K562 (cell line): ENCODE data around the gene LUZP1. TPM values are rescaled to one million over a fixed set of nuclear protein-coding genes. Genes with fewer than 3 reads are reported as not detected.

Source experiments
- ARNT ChIP-seq, 2 experiments: fragments of 450-650 bp; IDR thresholded peaks; 2 replicates each; pipeline ENCODE4 v1.6.1; 2016; ENCODE audit warnings: mild to moderate bottlenecking in 1 of 2
- CREB3L1 ChIP-seq: fragments of 450-650 bp; IDR thresholded peaks from 2 replicates; pipeline ENCODE4 v1.6.1; 2014; ENCODE audit warnings: low read depth, mild to moderate bottlenecking, moderate library complexity, borderline replicate concordance
- HEY1 ChIP-seq: fragments of 250-450 bp; sonication (Bioruptor Pico); IDR thresholded peaks from 2 replicates; pipeline ENCODE4 v1.5.0; 2020; ENCODE audit warnings: mild to moderate bottlenecking, moderate library complexity, borderline replicate concordance
- HNRNPL ChIP-seq: fragments of 200-400 bp; formaldehyde crosslinking; IDR thresholded peaks from 2 replicates; pipeline ENCODE4 v1.6.1; 2017; ENCODE audit warnings: low read depth, mild to moderate bottlenecking, low read length
- MEF2D ChIP-seq: conservative IDR thresholded peaks from 2 replicates; pipeline ENCODE4 v1.6.1; 2016; ENCODE audit warnings: low read depth, missing genetic modification characterization, missing compliant biosample characterization
- MTF1 ChIP-seq: fragments of 250-450 bp; sonication (Bioruptor Pico); IDR thresholded peaks from 2 replicates; pipeline ENCODE4 v1.9.0; 2021; ENCODE audit warnings: moderate library complexity, mild to moderate bottlenecking, inconsistent platforms, borderline replicate concordance
- NELFE ChIP-seq: IDR thresholded peaks from 2 replicates; pipeline ENCODE4 v1.6.1; 2011; ENCODE audit warnings: mild to moderate bottlenecking; ENCODE audit not compliant: insufficient read depth, insufficient read length
- NFE2 ChIP-seq: IDR thresholded peaks from 2 replicates; pipeline ENCODE4 v1.6.1; 2014; ENCODE audit warnings: antibody characterized with exemption, low read depth
- PATZ1 ChIP-seq: fragments of 250-450 bp; sonication (Bioruptor Pico); IDR thresholded peaks from 2 replicates; pipeline ENCODE4 v1.5.0; 2020; ENCODE audit warnings: mild to moderate bottlenecking, borderline replicate concordance
- POLR2G ChIP-seq: fragments of 200-400 bp; formaldehyde crosslinking; IDR thresholded peaks from 2 replicates; pipeline ENCODE4 v1.6.1; 2017; ENCODE audit warnings: low read depth, mild to moderate bottlenecking, antibody characterized with exemption, low read length, moderate library complexity
- PTTG1 ChIP-seq: fragments of 450-650 bp; IDR thresholded peaks from 2 replicates; pipeline ENCODE4 v1.6.1; 2016; ENCODE audit warnings: low read depth, mild to moderate bottlenecking, missing genetic modification characterization, missing compliant biosample characterization
- RNF2 ChIP-seq: sonication (generic); IDR thresholded peaks from 2 replicates; pipeline ENCODE4 v1.6.1; 2016
- SLC30A9 ChIP-seq: fragments of 250-450 bp; sonication (Bioruptor Pico); IDR thresholded peaks from 2 replicates; pipeline ENCODE4 v1.8.0; 2022; ENCODE audit warnings: mild to moderate bottlenecking, moderate library complexity
- SMARCA4 ChIP-seq: fragments of 450-650 bp; IDR thresholded peaks from 2 replicates; pipeline ENCODE4 v1.6.1; 2016
- SOX6 ChIP-seq: fragments of 450-650 bp; IDR thresholded peaks from 2 replicates; pipeline ENCODE4 v1.6.1; 2014; ENCODE audit warnings: mild to moderate bottlenecking
- SRSF9 ChIP-seq: fragments of 200-400 bp; formaldehyde crosslinking; IDR thresholded peaks from 2 replicates; pipeline ENCODE4 v1.6.1; 2017; ENCODE audit warnings: low read depth, low read length, borderline replicate concordance
- TSHZ1 ChIP-seq: fragments of 250-450 bp; sonication (Bioruptor Pico); IDR thresholded peaks from 2 replicates; pipeline ENCODE4 v1.4.0; 2020; ENCODE audit warnings: mild to moderate bottlenecking, moderate library complexity
- WHSC1 ChIP-seq: IDR thresholded peaks from one replicate; pipeline ENCODE4 v1.6.1; 2012; ENCODE audit warnings: low read length, control low read depth, inconsistent platforms
- ZBTB26 ChIP-seq: fragments of 450-650 bp; formaldehyde crosslinking; IDR thresholded peaks from 2 replicates; pipeline ENCODE4 v1.4.0; 2022; ENCODE audit warnings: missing genetic modification characterization
- ZNF445 ChIP-seq: fragments of 250-450 bp; sonication (Bioruptor Pico); IDR thresholded peaks from 2 replicates; pipeline ENCODE4 v1.4.0; 2020; ENCODE audit warnings: low read depth, mild to moderate bottlenecking, moderate library complexity
- polyA plus RNA-seq, 8 experiments: library from polyadenylated mRNA; depleted of rRNA in 4 of 8; stranded (reverse) in 5 of 8; unstranded in 3 of 8; fragments of >200 nt; fragmentation: Nextera tagmentation in 2 of 8; fragmentation: Illumina TruSeq in 1 of 8; extraction: Ambion mirVana in 2 of 8; extraction: Trizol in 1 of 8; gene quantifications; 2 replicates each; pipeline versions ENCODE4 v1.2.1 to v1.2.3, GENCODE V29; 2011 to 2014; ENCODE audit warnings: inconsistent platforms in 1 of 8, missing spikeins in 1 of 8
- total RNA-seq, 7 experiments: library from RNA; depleted of rRNA in 6 of 7; stranded (reverse); fragments of >200 nt in 6 of 7; fragmentation: Illumina TruSeq in 2 of 7; extraction: Trizol in 2 of 7; gene quantifications; 2 replicates each; pipeline versions ENCODE4 v1.2.1 to v1.2.3, GENCODE V29; 2011 to 2021; ENCODE audit warnings: low replicate concordance in 1 of 7

The LUZP1 gene
- total and polyA plus RNA-seq, 9 of the 15 experiments (the other 6 are each of a cell fraction or from before 2014, with no cell fraction given): 6.5 to 19.1 (median 12.4) TPM

DNA sequence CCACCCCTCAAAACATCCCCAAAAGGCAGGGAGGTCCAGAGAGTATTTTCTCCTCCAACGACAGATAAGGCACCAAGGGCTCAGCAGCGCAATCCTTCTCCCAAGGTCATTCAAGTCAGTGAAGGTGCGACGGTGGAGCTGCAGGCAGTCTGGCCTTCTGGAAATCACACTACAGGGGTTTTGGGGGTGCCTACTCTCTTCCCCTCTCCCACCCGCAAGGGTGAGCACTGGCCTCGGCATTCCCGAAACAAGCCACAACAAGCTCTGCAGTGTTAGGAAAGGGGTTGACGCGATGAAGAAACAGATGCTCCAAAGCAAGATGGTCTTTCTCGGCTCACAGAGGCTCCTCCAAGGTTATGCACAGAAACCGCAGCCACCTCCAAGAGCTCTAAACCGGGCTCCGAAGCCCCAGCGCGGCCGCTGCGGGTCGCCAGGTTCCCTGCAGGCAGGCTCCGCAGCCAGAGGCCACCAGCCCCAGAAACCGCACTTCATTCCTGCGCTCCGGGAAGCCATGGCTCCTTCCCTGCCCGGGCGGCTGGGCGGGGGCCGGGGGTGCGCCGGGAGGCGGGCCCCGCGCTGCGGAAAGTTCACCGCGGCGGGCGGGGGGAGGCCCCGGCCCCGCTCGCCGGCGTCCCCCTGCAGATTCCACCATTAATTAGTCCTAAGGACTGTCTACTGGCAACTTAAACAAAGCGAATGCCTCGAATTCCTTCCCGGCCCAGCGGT is 1.1 kb downstream of the LUZP1 start (continued):
- TF ChIP-seq ZNF445 (CRISPR knock-in tag) (no peak), WHSC1 (no peak), SMARCA4 (no peak), MEF2D (tag) (no peak), ARNT (IDR thresholded peaks at IDR 0.05) (no peak), SOX6 (no peak), HEY1 (CRISPR knock-in tag) (no peak), RNF2 (no peak), PTTG1 (tag) (no peak), PATZ1 (CRISPR knock-in tag) (no peak), TSHZ1 (CRISPR knock-in tag) (no peak), NFE2 (no peak), HNRNPL (no peak), MTF1 (no peak), ZBTB26 (CRISPR knock-in tag) (no peak), SLC30A9 (no peak), NELFE (no peak), POLR2G (0 out of 2 replicates have a peak, but pooled peaks have one; percentile 46), CREB3L1 (no peak), SRSF9 (no peak)
